HCT116 (cell line): ENCODE data around the gene INSYN2A. TPM values are rescaled to one million over a fixed set of nuclear protein-coding genes. Genes with fewer than 3 reads are reported as not detected.

Experiments
- ATAC-seq: fragments of 200-7000 bp; cut with Tn5 transposase; 2 replicates; pipeline ENCODE4 v1.9.1; 2020; ENCODE audit warnings: mild to moderate bottlenecking, moderate library complexity
- BruUV-seq: library from RNA; stranded (reverse); fragments of 400-500 nt; replicated peaks from 2 replicates; lab custom pipeline; 2021; lab: Mats Ljungman, UMichigan
- CTCF ChIA-PET: fragments of 300-600 bp; sonication (Branson Sonifier 250); formaldehyde crosslinking; loops from one replicate; lab custom pipeline; 2021; ENCODE audit warnings: antibody characterized with exemption; lab: Charles Lee
- POLR2A ChIA-PET: fragments of 300-600, 350-600 bp; sonication (Branson Sonifier 250); formaldehyde crosslinking; loops from one replicate; lab custom pipeline; 2021; ENCODE audit warnings: antibody characterized with exemption; lab: Charles Lee
- RAD21 ChIA-PET, 2 experiments: fragments of 300-600 bp; sonication (Branson Sonifier 250); formaldehyde crosslinking; loops; one replicate each; lab custom pipeline; 2023; ENCODE audit warnings: low total read pairs in 2 of 2; ENCODE audit not compliant: uncharacterized antibody in 2 of 2, unreplicated experiment in 2 of 2, low non-redundant PET in 1 of 2; lab: Charles Lee
- DNase-seq: peaks from one replicate; pipeline ENCODE4 v3.0.0-alpha.2; 2010; ENCODE audit warnings: low read depth, low spot score
- H2AFZ ChIP-seq: fragments of 200-600 bp; shearing (Covaris generic), sonication (generic); 2 replicates; pipeline ENCODE4 v1.6.1; 2017; ENCODE audit warnings: low read depth, mixed run types, mixed read lengths, antibody characterized with exemption, low read length; ENCODE audit not compliant: poor library complexity, severe bottlenecking
- H3K27ac ChIP-seq: 2 replicates; pipeline ENCODE4 v1.5.1; 2012; ENCODE audit warnings: low read depth, low read length
- H3K27me3 ChIP-seq: fragments of 200-600 bp; sonication (generic); 2 replicates; pipeline ENCODE4 v1.6.1; 2016; ENCODE audit warnings: mixed run types, low read length, mixed read lengths; ENCODE audit not compliant: insufficient read depth
- H3K36me3 ChIP-seq, 2 experiments: fragments of 200-500 bp in 1 of 2; fragments of 200-600 bp in 1 of 2; sonication (Bioruptor generic) in 1 of 2; sonication (generic) in 1 of 2; 2 replicates each; pipeline versions ENCODE4 v1.5.1 to v1.6.1; 2014 to 2016; ENCODE audit warnings: low read length in 2 of 2, inconsistent platforms in 1 of 2, mixed read lengths in 1 of 2, mixed run types in 1 of 2; ENCODE audit not compliant: insufficient read depth in 2 of 2, control insufficient read depth in 1 of 2
- H3K4me1 ChIP-seq, 2 experiments: fragments of 200-600 bp in 1 of 2; sonication (generic) in 1 of 2; 2 replicates each; pipeline versions ENCODE4 v1.5.1 to v1.6.1; 2012 to 2017; ENCODE audit warnings: low read length in 2 of 2, inconsistent platforms in 1 of 2, mild to moderate bottlenecking in 1 of 2, mixed read lengths in 1 of 2, mixed run types in 1 of 2, moderate library complexity in 1 of 2; ENCODE audit not compliant: insufficient read depth in 2 of 2, control insufficient read depth in 1 of 2
- H3K4me2 ChIP-seq: fragments of 200-600 bp; sonication (generic); 2 replicates; pipeline ENCODE4 v1.6.1; 2017; ENCODE audit warnings: mixed run types, low read length, mixed read lengths
- H3K4me3 ChIP-seq, 2 experiments: fragments of 200-600 bp in 1 of 2; sonication (generic) in 1 of 2; replicated peaks in 1 of 2; 2 replicates each; pipeline ENCODE4 v1.5.1; 2011 to 2016; ENCODE audit warnings: low read length in 2 of 2, control low read depth in 1 of 2, low read depth in 1 of 2, mild to moderate bottlenecking in 1 of 2, mixed read lengths in 1 of 2, mixed run types in 1 of 2
- H3K79me2 ChIP-seq: fragments of 200-600 bp; sonication (generic); 2 replicates; pipeline ENCODE4 v1.6.1; 2017; ENCODE audit warnings: mild to moderate bottlenecking, mixed run types, low read length, moderate library complexity, mixed read lengths; ENCODE audit not compliant: insufficient read depth
- H3K9ac ChIP-seq: fragments of 200-600 bp; sonication (generic); 2 replicates; pipeline ENCODE4 v1.6.1; 2016; ENCODE audit warnings: low read length, mixed read lengths
- H3K9me2 ChIP-seq: fragments of 200-600 bp; sonication (generic), shearing (Covaris generic); 2 replicates; pipeline ENCODE4 v1.6.1; 2017; ENCODE audit warnings: mixed run types, mild to moderate bottlenecking, moderate library complexity; ENCODE audit not compliant: insufficient read depth
- H3K9me3 ChIP-seq, 2 experiments: fragments of 200-500 bp in 1 of 2; fragments of 200-600 bp in 1 of 2; sonication (Bioruptor generic) in 1 of 2; sonication (generic) in 1 of 2; 2 replicates each; pipeline ENCODE4 v1.6.1; 2014 to 2017; ENCODE audit warnings: low read length in 2 of 2, mixed read lengths in 2 of 2, inconsistent platforms in 1 of 2, low read depth in 1 of 2, mild to moderate bottlenecking in 1 of 2, mixed run types in 1 of 2, moderate library complexity in 1 of 2; ENCODE audit not compliant: control insufficient read depth in 1 of 2, insufficient read depth in 1 of 2
- H4K20me1 ChIP-seq: fragments of 200-600 bp; sonication (generic), shearing (Covaris generic); 2 replicates; pipeline ENCODE4 v1.6.1; 2017; ENCODE audit warnings: mixed run types, mild to moderate bottlenecking, moderate library complexity; ENCODE audit not compliant: insufficient read depth
- CBX3 ChIP-seq: IDR thresholded peaks from 2 replicates; pipeline ENCODE4 v1.6.1; 2012; ENCODE audit warnings: low read depth
- EGR1 ChIP-seq: IDR thresholded peaks from 2 replicates; pipeline ENCODE4 v1.6.1; 2012; ENCODE audit warnings: low read depth
- EZH2 ChIP-seq: fragments of 200-600 bp; sonication (generic); IDR thresholded peaks from 2 replicates; pipeline ENCODE4 v1.6.1; 2017; ENCODE audit warnings: antibody characterized with exemption, mixed run types
- EZH2phosphoT487 ChIP-seq: fragments of 200-600 bp; IDR thresholded peaks from 2 replicates; pipeline ENCODE4 v1.6.1; 2018; ENCODE audit warnings: antibody characterized with exemption, borderline replicate concordance
- FOSL1 ChIP-seq: IDR thresholded peaks from 2 replicates; pipeline ENCODE4 v1.6.1; 2012; ENCODE audit warnings: low read depth
- JUND ChIP-seq: IDR thresholded peaks from 2 replicates; pipeline ENCODE4 v1.6.1; 2012
- MAX ChIP-seq: IDR thresholded peaks from 2 replicates; pipeline ENCODE4 v1.6.1; 2012
- POLR2A ChIP-seq: IDR thresholded peaks from 2 replicates; pipeline ENCODE4 v1.7.0; 2011; ENCODE audit warnings: borderline replicate concordance; ENCODE audit not compliant: insufficient read depth, insufficient read length; ENCODE audit errors: extremely low read depth
- POLR2AphosphoS5 ChIP-seq: IDR thresholded peaks from 2 replicates; pipeline ENCODE4 v1.6.1; 2011; ENCODE audit warnings: mild to moderate bottlenecking, low read depth, low read length, moderate library complexity
- RAD21 ChIP-seq: IDR thresholded peaks from 2 replicates; pipeline ENCODE4 v1.6.1; 2012; ENCODE audit warnings: low read depth, mild to moderate bottlenecking
- SIN3A ChIP-seq: IDR thresholded peaks from 2 replicates; pipeline ENCODE4 v1.6.1; 2012; ENCODE audit warnings: low read depth
- SP1 ChIP-seq: IDR thresholded peaks from 2 replicates; pipeline ENCODE4 v1.6.1; 2012; ENCODE audit warnings: low read depth
- SRF ChIP-seq: IDR thresholded peaks from 2 replicates; pipeline ENCODE4 v1.6.1; 2012; ENCODE audit warnings: low read depth
- YY1 ChIP-seq: IDR thresholded peaks from 2 replicates; pipeline ENCODE4 v1.6.1; 2011; ENCODE audit warnings: low read length, low read depth, moderate library complexity, mild to moderate bottlenecking; ENCODE audit not compliant: insufficient replicate concordance; ENCODE audit errors: extremely low read depth
- ZBTB33 ChIP-seq: IDR thresholded peaks from 2 replicates; pipeline ENCODE4 v1.6.1; 2011; ENCODE audit warnings: mild to moderate bottlenecking, low read length, moderate library complexity; ENCODE audit not compliant: insufficient replicate concordance; ENCODE audit errors: extremely low read depth
- ZFX ChIP-seq: fragments of 450-650 bp; IDR thresholded peaks from 2 replicates; pipeline ENCODE4 v1.6.1; 2017
- ZNF274 ChIP-seq: fragments of 200-500 bp; sonication (Bioruptor generic); IDR thresholded peaks from 2 replicates; pipeline ENCODE4 v1.6.1; 2014; ENCODE audit warnings: mild to moderate bottlenecking, low read depth, low read length, inconsistent platforms
- intact Hi-C: fragments of 100-400 bp; cut with micrococcal nuclease; formaldehyde crosslinking; loops from 2 replicates; pipeline ENCODE4 v1.10.0; 2022
- total RNA-seq: library from RNA; stranded (reverse); gene quantifications from one replicate; pipeline ENCODE4 v1.2.1, GENCODE V29; 2021; ENCODE audit not compliant: unreplicated experiment
- TF ChIP-seq, protein P1 (sequence below), 3 experiments: fragments of 200-600 bp in 1 of 3; sonication (generic) in 1 of 3; IDR thresholded peaks in 2 of 3; conservative IDR thresholded peaks in 1 of 3; 2 replicates each; pipeline ENCODE4 v1.5.1; 2012 to 2017; ENCODE audit warnings: low read depth in 2 of 3, low read length in 2 of 3, antibody characterized with exemption in 1 of 3, borderline replicate concordance in 1 of 3, control low read depth in 1 of 3, mild to moderate bottlenecking in 1 of 3, mixed read lengths in 1 of 3, mixed run types in 1 of 3, moderate library complexity in 1 of 3; ENCODE audit not compliant: insufficient read depth in 1 of 3
- TF ChIP-seq, protein P2 (sequence below): IDR thresholded peaks from 2 replicates; pipeline ENCODE4 v1.6.1; 2012; ENCODE audit warnings: low read depth

Gene INSYN2A
- total RNA-seq, 1 experiment from 2014 or later, result not detected

DNA sequence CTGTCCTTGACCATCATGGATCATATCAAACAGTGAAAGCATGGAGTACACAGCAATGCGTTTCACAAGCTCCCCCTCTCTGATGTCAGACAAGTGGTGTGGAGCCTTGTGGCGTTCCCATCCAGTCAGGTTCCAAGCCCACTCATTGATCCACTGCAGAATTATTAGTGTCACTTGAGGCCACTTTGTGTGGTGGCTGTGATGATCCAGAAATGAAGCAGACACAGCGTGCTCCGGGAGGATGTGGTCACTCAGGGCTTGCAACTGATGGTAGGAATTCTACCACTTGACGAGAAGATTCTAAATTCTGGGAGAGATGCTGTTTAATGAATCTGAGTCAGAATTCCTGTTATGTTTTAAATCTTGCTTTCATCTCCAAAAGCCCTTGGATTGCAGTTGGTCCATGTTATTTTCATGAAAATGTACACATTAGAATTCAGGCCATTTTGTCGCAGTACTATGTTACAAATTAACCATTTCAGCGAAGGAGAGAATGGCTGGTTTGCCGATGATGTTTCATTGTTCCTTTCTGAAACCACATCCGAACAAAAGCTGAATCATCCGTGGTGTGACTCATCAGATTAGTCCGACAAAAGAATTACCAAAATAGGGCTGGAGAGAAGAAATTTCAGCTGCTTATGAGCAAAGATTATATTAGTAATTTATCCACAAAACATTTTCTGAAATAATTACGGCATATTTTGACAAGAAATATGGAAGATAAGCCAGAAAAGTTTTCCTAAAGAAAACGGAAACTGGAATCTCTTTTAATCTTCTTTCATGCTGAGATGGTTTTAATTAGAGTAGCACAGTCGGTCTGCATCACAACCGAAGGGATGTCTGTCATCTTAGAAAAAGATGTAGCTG is 48.1 kb downstream of the INSYN2A start:
- Histone ChIP-seq H3K9me3 (no peaks in the 10 kb centered on the region), H3K4me3 (peak overlapping the region in 1 of 2 experiments; percentile 29; a peak in 2 of 4 replicates), H3K9me2 (no peaks in the 10 kb centered on the region), H2AFZ (peak overlapping the region; percentile 59), H3K4me2 (peak overlapping the region; percentile 70), H3K4me1 (peaks cover 32 to 66% of the 10 kb centered on the region in 2 experiments), H4K20me1 (0 out of 2 replicates have a peak, but pooled peaks cover 4% of the 10 kb centered on the region), H3K27me3 (no peaks in the 10 kb centered on the region), H3K36me3 (no peaks in the 10 kb centered on the region), H3K9ac (peak overlapping the region; percentile 26), H3K79me2 (no peaks in the 10 kb centered on the region), H3K27ac (peak overlapping the region; percentile 51)
- ATAC-seq (peak; percentile 69), DNase-seq (peak; percentile 80)
- intact Hi-C loops, result loop anchor here (10.0 kb wide), 1 partner anchor 243 kb away; the partner anchor contains the start of gene DOCK1
- ChIA-PET CTCF (interaction anchor here (0.6 kb wide), 1 partner anchor 577 kb away, joined by 3 read pairs; no protein-coding TSS in a partner anchor), POLR2A (no interaction called here), RAD21 (interaction anchor here in 1 of 2 experiments (0.6 kb wide), 1 partner anchor 223 kb away, joined by 3 read pairs; no protein-coding TSS in a partner anchor)
- BruUV-seq, result no TSS peak
- no peak; the same call in 1 of the 2 replicates for TF ChIP-seq MAX
- no peak; the same call in 1 of the 2 replicates for TF ChIP-seq EGR1
- TF ChIP-seq FOSL1, result peak; percentile 98
- TF ChIP-seq EZH2phosphoT487, result no peak
- TF ChIP-seq ZFX, result no peak
- peak; percentile 71 for TF ChIP-seq SP1
- TF ChIP-seq, protein P1, sequence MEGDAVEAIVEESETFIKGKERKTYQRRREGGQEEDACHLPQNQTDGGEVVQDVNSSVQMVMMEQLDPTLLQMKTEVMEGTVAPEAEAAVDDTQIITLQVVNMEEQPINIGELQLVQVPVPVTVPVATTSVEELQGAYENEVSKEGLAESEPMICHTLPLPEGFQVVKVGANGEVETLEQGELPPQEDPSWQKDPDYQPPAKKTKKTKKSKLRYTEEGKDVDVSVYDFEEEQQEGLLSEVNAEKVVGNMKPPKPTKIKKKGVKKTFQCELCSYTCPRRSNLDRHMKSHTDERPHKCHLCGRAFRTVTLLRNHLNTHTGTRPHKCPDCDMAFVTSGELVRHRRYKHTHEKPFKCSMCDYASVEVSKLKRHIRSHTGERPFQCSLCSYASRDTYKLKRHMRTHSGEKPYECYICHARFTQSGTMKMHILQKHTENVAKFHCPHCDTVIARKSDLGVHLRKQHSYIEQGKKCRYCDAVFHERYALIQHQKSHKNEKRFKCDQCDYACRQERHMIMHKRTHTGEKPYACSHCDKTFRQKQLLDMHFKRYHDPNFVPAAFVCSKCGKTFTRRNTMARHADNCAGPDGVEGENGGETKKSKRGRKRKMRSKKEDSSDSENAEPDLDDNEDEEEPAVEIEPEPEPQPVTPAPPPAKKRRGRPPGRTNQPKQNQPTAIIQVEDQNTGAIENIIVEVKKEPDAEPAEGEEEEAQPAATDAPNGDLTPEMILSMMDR (IDR thresholded peaks at IDR 0.05 in 2 of 3, conservative IDR thresholded peaks at IDR 0.05 in 1 of 3; ENCODE audit: borderline replicate concordance in 1 of 3, insufficient read depth in 1 of 3, low read depth in 2 of 3, low read length in 2 of 3), result no peak
- TF ChIP-seq SRF, result peak; percentile 90
- no peak for TF ChIP-seq POLR2A
- peak; percentile 43 for TF ChIP-seq CBX3
- TF ChIP-seq POLR2AphosphoS5, result no peak
- no peak for TF ChIP-seq ZBTB33
- TF ChIP-seq RAD21, result peak; percentile 13; the same call in 1 of the 2 replicates
- TF ChIP-seq EZH2, result no peak
- TF ChIP-seq ZNF274, result no peak
- peak; percentile 97 for TF ChIP-seq JUND
- peak; percentile 64 for TF ChIP-seq YY1
- TF ChIP-seq, protein P2, sequence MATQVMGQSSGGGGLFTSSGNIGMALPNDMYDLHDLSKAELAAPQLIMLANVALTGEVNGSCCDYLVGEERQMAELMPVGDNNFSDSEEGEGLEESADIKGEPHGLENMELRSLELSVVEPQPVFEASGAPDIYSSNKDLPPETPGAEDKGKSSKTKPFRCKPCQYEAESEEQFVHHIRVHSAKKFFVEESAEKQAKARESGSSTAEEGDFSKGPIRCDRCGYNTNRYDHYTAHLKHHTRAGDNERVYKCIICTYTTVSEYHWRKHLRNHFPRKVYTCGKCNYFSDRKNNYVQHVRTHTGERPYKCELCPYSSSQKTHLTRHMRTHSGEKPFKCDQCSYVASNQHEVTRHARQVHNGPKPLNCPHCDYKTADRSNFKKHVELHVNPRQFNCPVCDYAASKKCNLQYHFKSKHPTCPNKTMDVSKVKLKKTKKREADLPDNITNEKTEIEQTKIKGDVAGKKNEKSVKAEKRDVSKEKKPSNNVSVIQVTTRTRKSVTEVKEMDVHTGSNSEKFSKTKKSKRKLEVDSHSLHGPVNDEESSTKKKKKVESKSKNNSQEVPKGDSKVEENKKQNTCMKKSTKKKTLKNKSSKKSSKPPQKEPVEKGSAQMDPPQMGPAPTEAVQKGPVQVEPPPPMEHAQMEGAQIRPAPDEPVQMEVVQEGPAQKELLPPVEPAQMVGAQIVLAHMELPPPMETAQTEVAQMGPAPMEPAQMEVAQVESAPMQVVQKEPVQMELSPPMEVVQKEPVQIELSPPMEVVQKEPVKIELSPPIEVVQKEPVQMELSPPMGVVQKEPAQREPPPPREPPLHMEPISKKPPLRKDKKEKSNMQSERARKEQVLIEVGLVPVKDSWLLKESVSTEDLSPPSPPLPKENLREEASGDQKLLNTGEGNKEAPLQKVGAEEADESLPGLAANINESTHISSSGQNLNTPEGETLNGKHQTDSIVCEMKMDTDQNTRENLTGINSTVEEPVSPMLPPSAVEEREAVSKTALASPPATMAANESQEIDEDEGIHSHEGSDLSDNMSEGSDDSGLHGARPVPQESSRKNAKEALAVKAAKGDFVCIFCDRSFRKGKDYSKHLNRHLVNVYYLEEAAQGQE, result no peak
- TF ChIP-seq SIN3A, result no peak
